ENCODE data around the gene RNF25.

- TF ChIP-seq CTCF (IDR thresholded peaks at IDR 0.05) (no peak), POLR2A (IDR thresholded peaks at IDR 0.05) (no peak)
Observed at GRCh38 chr2:218719457-218719856, 47.7 kb upstream of the RNF25 start.
